T1000 (cell line): ENCODE measurements around the gene EPDR1.

Experiments used
- DNase-seq: peaks from one replicate; lab custom pipeline; 2025; ENCODE audit warnings: mixed read lengths; lab: John Stamatoyannopoulos, UW

EPDR1 gene

GRCh38 chr7:37981664-37982063 is 61.2 kb downstream of the EPDR1 start:
- DNase-seq: no peak

- DNase-seq: no peak
Observed at GRCh38 chr7:37982423-37982822, 62.0 kb downstream of the EPDR1 start.

DNA sequence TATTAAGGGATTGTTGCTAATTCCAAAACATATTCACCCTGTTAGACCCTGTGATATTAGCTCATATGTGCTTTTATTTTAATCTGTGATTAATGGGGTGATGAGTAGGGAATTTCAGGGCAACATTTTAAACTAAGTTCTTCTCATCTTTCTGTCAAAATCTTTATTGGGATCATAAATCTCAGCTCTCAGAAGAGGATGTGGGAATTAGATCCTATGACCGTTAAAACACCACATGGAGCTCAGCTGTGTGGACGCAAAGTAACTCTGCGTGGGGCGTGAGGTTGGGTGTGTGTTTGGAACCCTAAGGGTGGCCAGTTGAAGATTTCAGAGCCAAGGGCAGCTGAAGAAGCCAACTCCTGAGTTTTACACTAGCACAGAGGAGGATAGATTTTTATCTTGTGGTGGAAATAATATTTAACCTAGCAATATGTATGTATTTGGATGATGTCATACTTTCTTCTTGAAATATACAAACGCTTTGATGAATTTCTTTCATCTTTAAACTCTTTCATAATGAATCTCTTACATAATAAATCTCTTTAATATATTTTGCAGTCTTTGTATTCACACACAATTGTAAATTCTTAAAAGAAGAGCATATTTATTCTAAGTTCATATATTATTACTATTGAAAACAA is 64.4 kb downstream of the EPDR1 start:
- DNase-seq: no peak

DNA sequence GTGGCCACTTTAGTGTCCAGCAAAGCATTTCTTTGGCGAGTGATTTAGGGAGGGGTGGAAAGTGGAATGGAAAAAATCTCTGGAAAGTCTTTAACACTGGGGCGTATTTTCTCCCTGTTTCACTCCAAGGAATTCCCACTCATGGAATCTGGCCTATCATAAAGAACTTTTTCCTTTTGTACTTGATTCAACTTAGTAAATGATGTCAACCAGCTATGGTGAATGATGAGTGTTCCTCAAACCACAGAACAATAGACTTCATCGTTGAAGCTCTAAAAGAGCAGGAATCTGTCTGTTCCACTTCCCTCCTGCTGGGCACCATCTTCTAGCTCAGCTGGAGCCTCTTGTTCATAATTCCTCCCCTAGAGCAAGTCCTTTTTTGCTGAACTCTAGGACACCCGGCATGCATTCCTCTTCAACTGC is 66.5 kb downstream of the EPDR1 start:
- no peak for DNase-seq

- DNase-seq: no peak
Observed at GRCh38 chr7:37987732-37988131, 67.3 kb downstream of the EPDR1 start.

DNA sequence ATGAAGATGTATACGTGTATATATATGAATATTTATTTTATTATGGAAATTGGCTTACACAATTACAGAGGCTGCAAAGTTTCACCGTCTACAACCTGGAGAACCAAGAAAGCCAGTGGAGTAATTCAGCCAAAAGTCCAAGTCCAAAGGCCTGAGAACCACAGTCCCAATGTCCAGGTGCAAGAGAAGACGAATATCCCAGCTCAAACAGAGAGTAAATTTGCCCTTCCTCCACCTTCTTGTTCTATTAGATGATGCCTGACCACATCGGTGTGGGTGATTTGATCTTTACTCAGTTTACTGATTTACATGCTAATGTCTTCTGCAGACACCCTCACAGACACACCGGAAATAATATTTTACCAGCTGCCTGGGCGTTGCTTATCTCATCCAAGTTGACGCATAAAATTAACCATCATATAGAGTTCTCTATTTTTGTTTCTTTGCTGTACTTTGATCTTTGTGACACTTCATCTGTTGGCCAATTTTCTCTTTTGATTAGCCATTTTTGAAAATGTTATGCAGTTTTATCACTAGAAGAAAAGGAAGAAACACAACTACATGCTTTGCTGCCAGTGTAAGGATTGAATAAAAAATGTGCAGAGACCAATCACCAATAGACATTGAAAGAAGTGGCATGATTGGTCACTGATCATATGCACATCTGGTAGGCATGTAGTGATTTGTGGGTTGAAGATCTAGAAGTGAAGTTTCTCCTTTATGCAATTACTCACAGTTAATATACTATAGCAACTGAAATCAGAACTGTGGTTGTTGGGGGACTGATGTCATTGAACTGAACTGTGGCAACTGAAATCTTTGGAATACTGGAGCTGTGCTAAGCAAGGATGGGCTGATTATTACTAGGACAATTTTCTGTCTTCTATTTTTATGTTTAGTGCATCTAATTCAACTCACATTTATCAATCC is 68.5 kb downstream of the EPDR1 start:
- no peak for DNase-seq

DNA sequence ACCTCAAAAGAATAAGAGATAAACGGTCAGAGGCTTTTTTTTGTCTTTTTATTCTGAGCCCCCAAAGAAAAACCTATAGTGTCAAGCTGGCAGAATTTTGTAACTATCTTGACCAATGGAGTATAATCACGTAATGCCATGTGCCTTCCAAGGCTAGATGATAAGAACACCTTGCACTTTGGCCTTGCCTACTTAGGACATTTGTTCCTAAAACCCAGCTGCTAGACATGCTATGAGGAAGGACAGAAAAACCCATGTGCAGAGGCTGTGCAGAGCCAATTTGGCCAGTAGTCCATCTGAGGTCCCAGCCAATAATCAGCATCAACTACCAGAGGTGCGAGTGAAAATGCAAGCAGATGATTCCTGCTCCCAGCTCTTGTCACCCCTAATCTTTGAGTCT is 69.9 kb downstream of the EPDR1 start:
- no peak for DNase-seq

- DNase-seq: no peak
Observed at GRCh38 chr7:37993060-37993501, 72.6 kb downstream of the EPDR1 start.

DNA sequence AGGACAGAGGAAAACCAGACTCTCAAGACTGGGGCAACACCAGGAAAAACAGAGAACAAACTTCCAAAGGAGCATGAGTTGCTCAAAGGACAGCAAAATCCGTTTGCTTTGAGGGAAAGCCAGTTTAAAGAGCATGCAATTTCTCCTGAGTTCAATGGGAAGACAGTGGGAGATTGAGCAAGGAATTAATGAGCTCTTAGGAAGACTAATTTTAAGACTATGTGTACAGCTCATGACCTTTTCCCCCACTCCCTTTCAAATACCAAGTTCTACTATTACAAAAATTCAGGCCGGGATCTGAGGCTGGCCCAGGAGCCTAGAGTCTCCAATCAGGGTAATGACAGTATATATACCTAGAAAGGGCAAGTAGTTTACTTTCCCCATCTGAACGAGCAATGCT is 79.2 kb downstream of the EPDR1 start:
- DNase-seq: no peak

DNA sequence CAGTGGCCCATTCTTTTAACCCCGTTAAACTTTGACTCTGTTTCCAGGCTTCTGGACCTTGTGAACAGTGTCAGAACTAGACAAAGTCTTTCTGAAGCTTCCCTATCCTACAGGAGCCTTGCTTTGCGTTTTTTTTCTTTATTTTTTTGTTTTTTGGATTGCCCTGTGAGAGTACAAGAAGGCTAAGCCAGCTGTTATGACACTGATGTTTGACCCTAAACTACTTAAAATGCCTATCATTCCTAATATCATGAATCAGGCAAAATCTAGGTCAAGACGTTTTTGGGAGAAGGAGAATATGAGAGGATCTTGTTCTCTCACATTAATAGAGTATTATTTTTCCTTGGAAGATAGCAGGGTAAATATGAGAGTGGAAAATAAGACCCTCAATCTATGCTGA is 79.8 kb downstream of the EPDR1 start:
- DNase-seq: no peak
